HepG2 (cell line): ENCODE measurements around the gene ESRP2. TPM values are rescaled to one million over a fixed set of nuclear protein-coding genes. Genes with fewer than 3 reads are reported as not detected.

Source experiments
- AHR ChIP-seq: IDR thresholded peaks from 2 replicates; pipeline ENCODE4 v1.6.1; 2018; ENCODE audit warnings: missing genetic modification reagents, missing compliant biosample characterization
- BORCS8-MEF2B ChIP-seq: sonication (generic); formaldehyde crosslinking; IDR thresholded peaks from 2 replicates; pipeline ENCODE4 v1.8.0; 2022; ENCODE audit warnings: mild to moderate bottlenecking, missing genetic modification reagents
- BRCA1 ChIP-seq: sonication (generic); formaldehyde crosslinking; IDR thresholded peaks from 2 replicates; pipeline ENCODE4 v1.4.0; 2020; ENCODE audit warnings: missing genetic modification reagents
- CBX5 ChIP-seq: sonication (generic); formaldehyde crosslinking; IDR thresholded peaks from 2 replicates; pipeline ENCODE4 v1.4.0; 2020; ENCODE audit warnings: missing genetic modification reagents, borderline replicate concordance
- CREB3 ChIP-seq: sonication (generic); formaldehyde crosslinking; IDR thresholded peaks from 2 replicates; pipeline ENCODE4 v1.5.0; 2020; ENCODE audit warnings: missing genetic modification reagents
- FOSL2 ChIP-seq: sonication (generic); formaldehyde crosslinking; IDR thresholded peaks from 2 replicates; pipeline ENCODE4 v1.4.0; 2020; ENCODE audit warnings: missing genetic modification reagents
- FOXC1 ChIP-seq: sonication (generic); formaldehyde crosslinking; IDR thresholded peaks from 2 replicates; pipeline ENCODE4 v1.8.0; 2022; ENCODE audit warnings: mild to moderate bottlenecking, missing genetic modification reagents, borderline replicate concordance
- ISX ChIP-seq: sonication (generic); formaldehyde crosslinking; conservative IDR thresholded peaks from 2 replicates; pipeline ENCODE4 v1.5.0; 2020; ENCODE audit warnings: missing genetic modification reagents
- KDM2A ChIP-seq: sonication (generic); formaldehyde crosslinking; IDR thresholded peaks from 2 replicates; pipeline ENCODE4 v1.4.0; 2020; ENCODE audit warnings: low read depth, missing genetic modification reagents, borderline replicate concordance
- PPARG ChIP-seq: conservative IDR thresholded peaks from 2 replicates; pipeline ENCODE4 v1.6.1; 2016; ENCODE audit warnings: missing biosample characterization, missing genetic modification reagents
- SKI ChIP-seq: fragments of 450-650 bp; IDR thresholded peaks from one replicate; pipeline ENCODE4 v1.6.1; 2018; ENCODE audit warnings: mild to moderate bottlenecking; ENCODE audit not compliant: partially characterized antibody
- SOX6 ChIP-seq, 2 experiments: fragments of 450-650 bp in 1 of 2; sonication (generic) in 1 of 2; formaldehyde crosslinking in 1 of 2; IDR thresholded peaks; 2 replicates each; pipeline versions ENCODE4 v1.4.0 to v1.6.1; 2017 to 2020; ENCODE audit warnings: antibody characterized with exemption in 1 of 2, mild to moderate bottlenecking in 1 of 2, missing genetic modification reagents in 1 of 2
- TCF12 ChIP-seq, 2 experiments: fragments of 450-650 bp in 1 of 2; sonication (generic) in 1 of 2; formaldehyde crosslinking in 1 of 2; IDR thresholded peaks; 2 replicates each; pipeline versions ENCODE4 v1.6.1 to v1.8.0; 2017 to 2022; ENCODE audit warnings: antibody characterized with exemption in 1 of 2, mild to moderate bottlenecking in 1 of 2, missing genetic modification reagents in 1 of 2, moderate library complexity in 1 of 2
- ZFP37 ChIP-seq: sonication (generic); formaldehyde crosslinking; IDR thresholded peaks from 2 replicates; pipeline ENCODE4 v1.4.0; 2020; ENCODE audit warnings: missing genetic modification reagents, borderline replicate concordance
- ZFYVE20 ChIP-seq: sonication (generic); formaldehyde crosslinking; IDR thresholded peaks from 2 replicates; pipeline ENCODE4 v1.8.0; 2023; ENCODE audit warnings: low read depth, mild to moderate bottlenecking, moderate library complexity, missing genetic modification reagents, borderline replicate concordance
- ZNF160 ChIP-seq: sonication (generic); formaldehyde crosslinking; IDR thresholded peaks from 2 replicates; pipeline ENCODE4 v1.8.0; 2022; ENCODE audit warnings: mild to moderate bottlenecking, inconsistent platforms, missing genetic modification reagents
- ZNF264 ChIP-seq: sonication (generic); formaldehyde crosslinking; IDR thresholded peaks from 2 replicates; pipeline ENCODE4 v1.4.0; 2020; ENCODE audit warnings: missing genetic modification reagents
- ZNF3 ChIP-seq: IDR thresholded peaks from 2 replicates; pipeline ENCODE4 v1.7.0; 2017; ENCODE audit warnings: inconsistent platforms
- ZNF317 ChIP-seq: sonication (generic); formaldehyde crosslinking; IDR thresholded peaks from 2 replicates; pipeline ENCODE4 v1.5.0; 2020; ENCODE audit warnings: mild to moderate bottlenecking, missing genetic modification reagents
- ZNF639 ChIP-seq: conservative IDR thresholded peaks from 2 replicates; pipeline ENCODE4 v1.6.1; 2018; ENCODE audit warnings: missing genetic modification reagents
- ZNF720 ChIP-seq: sonication (generic); formaldehyde crosslinking; IDR thresholded peaks from 2 replicates; pipeline ENCODE4 v1.4.0; 2020; ENCODE audit warnings: missing genetic modification reagents
- ZNF761 ChIP-seq: sonication (generic); formaldehyde crosslinking; conservative IDR thresholded peaks from 2 replicates; pipeline ENCODE4 v1.4.0; 2020; ENCODE audit warnings: mild to moderate bottlenecking, missing genetic modification reagents
- ZSCAN21 ChIP-seq: sonication (generic); formaldehyde crosslinking; IDR thresholded peaks from 2 replicates; pipeline ENCODE4 v1.8.0; 2022; ENCODE audit warnings: mild to moderate bottlenecking, missing genetic modification reagents, moderate library complexity, borderline replicate concordance
- polyA plus RNA-seq, 8 experiments: library from polyadenylated mRNA; depleted of rRNA in 3 of 8; stranded (reverse) in 7 of 8; unstranded in 1 of 8; fragments of >200 nt; fragmentation: Illumina TruSeq in 4 of 8; extraction: Trizol in 4 of 8; gene quantifications; 2 replicates each; pipeline versions ENCODE4 v1.2.1 to v1.2.3, GENCODE V29; 2011 to 2016; ENCODE audit warnings: low read depth in 4 of 8, missing spikeins in 1 of 8, mixed read lengths in 1 of 8; ENCODE audit not compliant: insufficient read depth in 1 of 8
- total RNA-seq, 5 experiments: library from RNA; depleted of rRNA; stranded (reverse); fragments of >200 nt; fragmentation: Illumina TruSeq; extraction: Trizol; gene quantifications; 2 replicates each; pipeline ENCODE4 v1.2.3, GENCODE V29; 2016; ENCODE audit warnings: low read depth in 1 of 5
- TF ChIP-seq, protein P1 (sequence below): IDR thresholded peaks from 2 replicates; pipeline ENCODE4 v1.6.1; 2016; ENCODE audit warnings: low read depth, control low read depth
- TF ChIP-seq, protein P2 (sequence below): sonication (generic); formaldehyde crosslinking; IDR thresholded peaks from 2 replicates; pipeline ENCODE4 v1.5.0; 2020; ENCODE audit warnings: missing genetic modification reagents

ESRP2 gene
- total and polyA plus RNA-seq, 2 of the 13 experiments (the other 11 are each of a cell fraction or from before 2014, with no cell fraction given): 21.1 to 32.4 TPM

- TF ChIP-seq BORCS8-MEF2B (peak; percentile 93), KDM2A (CRISPR knock-in tag) (peak; percentile 78), ZNF160 (CRISPR knock-in tag) (no peak), ZNF639 (CRISPR knock-in tag) (peak; percentile 74; the same call in 1 of the 2 replicates), ZFYVE20 (CRISPR knock-in tag) (no peak), ZNF264 (CRISPR knock-in tag) (0 out of 2 replicates have a peak, but pooled peaks have one; percentile 70), ZNF720 (CRISPR knock-in tag) (no peak), FOSL2 (CRISPR knock-in tag) (peak; percentile 46; the same call in 1 of the 2 replicates), AHR (CRISPR knock-in tag) (no peak), CREB3 (CRISPR knock-in tag) (peak; percentile 92; the same call in 1 of the 2 replicates), ZNF317 (CRISPR knock-in tag) (peak; percentile 73; the same call in 1 of the 2 replicates), SOX6 (IDR thresholded peaks at IDR 0.05) (no peak), SOX6 (CRISPR knock-in tag; IDR thresholded peaks at IDR 0.05) (peak; percentile 81), ZFP37 (CRISPR knock-in tag) (0 out of 2 replicates have a peak, but pooled peaks have one; percentile 78), CBX5 (CRISPR knock-in tag) (peak; percentile 62; the same call in 1 of the 2 replicates), SKI (peak; percentile 55), ZNF3 (no peak), FOXC1 (peak; percentile 82; the same call in 1 of the 2 replicates), BRCA1 (CRISPR knock-in tag) (no peak), ZSCAN21 (peak; percentile 80; the same call in 1 of the 2 replicates), ISX (CRISPR knock-in tag) (no peak), PPARG (CRISPR knock-in tag) (peak; percentile 78; the same call in 1 of the 2 replicates), ZNF761 (CRISPR knock-in tag) (peak; percentile 62; the same call in 1 of the 2 replicates), TCF12 (IDR thresholded peaks at IDR 0.05) (no peak), TCF12 (CRISPR knock-in tag; IDR thresholded peaks at IDR 0.05) (no peak)
- TF ChIP-seq, protein P1, sequence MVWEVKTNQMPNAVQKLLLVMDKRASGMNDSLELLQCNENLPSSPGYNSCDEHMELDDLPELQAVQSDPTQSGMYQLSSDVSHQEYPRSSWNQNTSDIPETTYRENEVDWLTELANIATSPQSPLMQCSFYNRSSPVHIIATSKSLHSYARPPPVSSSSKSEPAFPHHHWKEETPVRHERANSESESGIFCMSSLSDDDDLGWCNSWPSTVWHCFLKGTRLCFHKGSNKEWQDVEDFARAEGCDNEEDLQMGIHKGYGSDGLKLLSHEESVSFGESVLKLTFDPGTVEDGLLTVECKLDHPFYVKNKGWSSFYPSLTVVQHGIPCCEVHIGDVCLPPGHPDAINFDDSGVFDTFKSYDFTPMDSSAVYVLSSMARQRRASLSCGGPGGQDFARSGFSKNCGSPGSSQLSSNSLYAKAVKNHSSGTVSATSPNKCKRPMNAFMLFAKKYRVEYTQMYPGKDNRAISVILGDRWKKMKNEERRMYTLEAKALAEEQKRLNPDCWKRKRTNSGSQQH (CRISPR knock-in tag): 0 out of 2 replicates have a peak, but pooled peaks have one; percentile 59
- TF ChIP-seq, protein P2, sequence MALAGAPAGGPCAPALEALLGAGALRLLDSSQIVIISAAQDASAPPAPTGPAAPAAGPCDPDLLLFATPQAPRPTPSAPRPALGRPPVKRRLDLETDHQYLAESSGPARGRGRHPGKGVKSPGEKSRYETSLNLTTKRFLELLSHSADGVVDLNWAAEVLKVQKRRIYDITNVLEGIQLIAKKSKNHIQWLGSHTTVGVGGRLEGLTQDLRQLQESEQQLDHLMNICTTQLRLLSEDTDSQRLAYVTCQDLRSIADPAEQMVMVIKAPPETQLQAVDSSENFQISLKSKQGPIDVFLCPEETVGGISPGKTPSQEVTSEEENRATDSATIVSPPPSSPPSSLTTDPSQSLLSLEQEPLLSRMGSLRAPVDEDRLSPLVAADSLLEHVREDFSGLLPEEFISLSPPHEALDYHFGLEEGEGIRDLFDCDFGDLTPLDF (CRISPR knock-in tag): no peak
Measured at GRCh38 chr16:68257906-68258800, 22.2 kb upstream of the ESRP2 start (continued).
